Endothelial cell of umbilical vein (primary cell): ENCODE results near the gene TNFRSF19. TPM values are rescaled to one million over a fixed set of nuclear protein-coding genes. Genes with fewer than 3 reads are reported as not detected.

Experiments used
- BruUV-seq: library from RNA; stranded (reverse); fragments of 400-500 nt; replicated peaks from 2 replicates; lab custom pipeline; 2021; lab: Mats Ljungman, UMichigan
- CTCF ChIA-PET: fragments of 300-600, 350-600 bp; sonication (Branson Sonifier 250); formaldehyde crosslinking; loops from one replicate; lab custom pipeline; 2021; ENCODE audit warnings: antibody characterized with exemption, inconsistent platforms; lab: Charles Lee
- POLR2A ChIA-PET: fragments of 300-600, 350-600 bp; sonication (Branson Sonifier 250); formaldehyde crosslinking; loops from one replicate; lab custom pipeline; 2021; ENCODE audit warnings: antibody characterized with exemption, inconsistent platforms; lab: Charles Lee
- DNase-seq: peaks from one replicate; pipeline ENCODE4 v3.0.0-alpha.2; 2011; ENCODE audit warnings: low read depth, low spot score
- FAIRE-seq: peaks from 2 replicates; lab custom pipeline; 2011; peaks lifted over from hg19 to GRCh38; lab: Jason Lieb, UNC
- H2AFZ ChIP-seq: 2 replicates; pipeline ENCODE4 v1.6.0; 2012; ENCODE audit warnings: low read depth, low read length, control low read depth, inconsistent platforms
- H3K27ac ChIP-seq: 2 replicates; pipeline ENCODE4 v1.5.1; 2011; ENCODE audit warnings: low read depth, mild to moderate bottlenecking, control low read depth, low read length, moderate library complexity; ENCODE audit not compliant: insufficient read depth
- H3K27me3 ChIP-seq, 2 experiments: 2 replicates each; pipeline versions ENCODE4 v1.6.0 to v1.6.1; 2011; ENCODE audit warnings: low read length in 2 of 2, mixed read lengths in 1 of 2; ENCODE audit not compliant: control insufficient read depth in 2 of 2, insufficient read depth in 2 of 2
- H3K36me3 ChIP-seq, 2 experiments: 2 replicates in 1 of 2; 3 replicates in 1 of 2; pipeline ENCODE4 v1.5.1; 2011; ENCODE audit warnings: low read length in 2 of 2, mild to moderate bottlenecking in 1 of 2, moderate library complexity in 1 of 2; ENCODE audit not compliant: control insufficient read depth in 2 of 2, insufficient read depth in 2 of 2; ENCODE audit errors: extremely low read depth in 1 of 2
- H3K4me1 ChIP-seq: 3 replicates; pipeline ENCODE4 v1.5.1; 2011; ENCODE audit warnings: mild to moderate bottlenecking, low read length; ENCODE audit not compliant: control insufficient read depth, insufficient read depth; ENCODE audit errors: extremely low read depth
- H3K4me2 ChIP-seq: 2 replicates; pipeline ENCODE4 v1.6.1; 2011; ENCODE audit warnings: low read length, control low read depth, mixed read lengths; ENCODE audit not compliant: insufficient read depth
- H3K4me3 ChIP-seq, 3 experiments: fragments of 200-600 bp in 1 of 3; sonication (generic), shearing (Covaris generic) in 1 of 3; replicated peaks in 1 of 3; 2 replicates each; pipeline ENCODE4 v1.5.1; 2011 to 2016; ENCODE audit warnings: control low read depth in 3 of 3, low read length in 3 of 3, mild to moderate bottlenecking in 2 of 3, inconsistent platforms in 1 of 3, low read depth in 1 of 3, moderate library complexity in 1 of 3; ENCODE audit not compliant: insufficient read depth in 1 of 3
- H3K79me2 ChIP-seq: 2 replicates; pipeline ENCODE4 v1.6.0; 2012; ENCODE audit warnings: low read length, inconsistent platforms; ENCODE audit not compliant: control insufficient read depth, insufficient read depth
- H3K9ac ChIP-seq: replicated peaks from 2 replicates; pipeline ENCODE3; 2011; ENCODE audit warnings: low read length, control low read depth; ENCODE audit not compliant: insufficient read depth; ENCODE audit errors: extremely low read depth
- H3K9me1 ChIP-seq: replicated peaks from 3 replicates; pipeline ENCODE4 v1.6.0; 2011; ENCODE audit warnings: mild to moderate bottlenecking, low read length; ENCODE audit not compliant: control insufficient read depth, insufficient read depth; ENCODE audit errors: extremely low read depth
- H3K9me3 ChIP-seq: replicated peaks from 2 replicates; pipeline ENCODE4 v1.5.1; 2012; ENCODE audit warnings: low read length, inconsistent platforms; ENCODE audit not compliant: control insufficient read depth, insufficient read depth
- H4K20me1 ChIP-seq: replicated peaks from 2 replicates; pipeline ENCODE3; 2011; ENCODE audit warnings: mild to moderate bottlenecking, low read length; ENCODE audit not compliant: control insufficient read depth, insufficient read depth; ENCODE audit errors: extremely low read depth
- CTCF ChIP-seq, 2 donors: IDR thresholded peaks; 1 replicate in 1 of 2; 2 replicates in 1 of 2; pipeline ENCODE4 v1.5.1; 2011; ENCODE audit warnings: low read length in 2 of 2, mild to moderate bottlenecking in 2 of 2, moderate library complexity in 2 of 2, control low read depth in 1 of 2, inconsistent platforms in 1 of 2, low read depth in 1 of 2; ENCODE audit not compliant: insufficient read depth in 1 of 2; ENCODE audit errors: extremely low read depth in 1 of 2
- EZH2 ChIP-seq: IDR thresholded peaks from 2 replicates; pipeline ENCODE4 v1.6.1; 2012; ENCODE audit warnings: borderline replicate concordance, low read depth, mild to moderate bottlenecking, moderate library complexity, low read length, inconsistent platforms; ENCODE audit not compliant: severe bottlenecking
- FOS ChIP-seq: IDR thresholded peaks from 2 replicates; pipeline ENCODE4 v1.6.1; 2011; ENCODE audit warnings: mild to moderate bottlenecking, low read length, moderate library complexity, borderline replicate concordance; ENCODE audit not compliant: insufficient read depth
- GATA2 ChIP-seq: IDR thresholded peaks from 2 replicates; pipeline ENCODE4 v1.7.0; 2011; ENCODE audit warnings: low read depth, mild to moderate bottlenecking, moderate library complexity, mixed read lengths, low read length; ENCODE audit not compliant: insufficient read length, insufficient read depth
- JUN ChIP-seq: IDR thresholded peaks from 2 replicates; pipeline ENCODE4 v1.6.1; 2011; ENCODE audit warnings: borderline replicate concordance, low read depth; ENCODE audit not compliant: insufficient read length, insufficient read depth
- MAX ChIP-seq: IDR thresholded peaks from 2 replicates; pipeline ENCODE4 v1.6.1; 2011; ENCODE audit not compliant: insufficient read depth, insufficient read length
- MYC ChIP-seq: IDR thresholded peaks from one replicate; pipeline ENCODE4 v1.6.1; 2011; ENCODE audit warnings: mild to moderate bottlenecking, low read depth, low read length
- POLR2A ChIP-seq: IDR thresholded peaks from 2 replicates; pipeline ENCODE4 v1.6.1; 2012; ENCODE audit warnings: low read depth, mild to moderate bottlenecking, control low read depth, low read length
- POLR2AphosphoS5 ChIP-seq: IDR thresholded peaks from 2 replicates; pipeline ENCODE4 v1.6.1; 2012; ENCODE audit warnings: low read depth, mild to moderate bottlenecking, control low read depth, low read length, moderate library complexity; ENCODE audit not compliant: insufficient read depth
- dilution Hi-C: fragments of 300-500 bp; cut with MboI; formaldehyde crosslinking; loops from one replicate; pipeline ENCODE4 v1.15.0; 2019; ENCODE audit warnings: low sequenced_read_pairs; ENCODE audit not compliant: extremely low pct_ligation_motif_present
- intact Hi-C: fragments of 100-400 bp; cut with micrococcal nuclease; formaldehyde crosslinking; loops from one replicate; pipeline ENCODE4 v1.10.0; 2022
- polyA plus RNA-seq, 4 experiments: library from polyadenylated mRNA; depleted of rRNA in 3 of 4; stranded (reverse) in 3 of 4; unstranded in 1 of 4; fragments of >200 nt; gene quantifications; 2 replicates each; pipeline versions ENCODE4 v1.2.1 to v1.2.3, GENCODE V29; 2011 to 2012; ENCODE audit warnings: missing spikeins in 1 of 4
- total RNA-seq: library from RNA; stranded (reverse); gene quantifications from 2 replicates; pipeline ENCODE4 v1.2.3, GENCODE V29; 2021

Gene TNFRSF19
- total and polyA plus RNA-seq, 2 donors (not counting 3 experiments of a cell fraction or from before 2014, with no cell fraction given) = 0.23 to 0.29 TPM

- dilution Hi-C loops = no loop called here
- POLR2A ChIA-PET = no interaction called here
- TF ChIP-seq POLR2AphosphoS5 = no peak
- no peak for TF ChIP-seq POLR2A
- no peak for TF ChIP-seq JUN
- TF ChIP-seq MYC = no peak
- no peak for TF ChIP-seq MAX
- TF ChIP-seq FOS = no peak
- TF ChIP-seq CTCF (IDR thresholded peaks at IDR 0.05; ENCODE audit: extremely low read depth in 1 of 2, insufficient read depth in 1 of 2, low read depth in 1 of 2, low read length in 2 of 2) = no peak
- TF ChIP-seq GATA2 = no peak
- TF ChIP-seq EZH2 = no peak
- no peak overlapping the region for H3K9ac ChIP-seq
- no peaks in the 10 kb centered on the region for H3K9me3 ChIP-seq
- FAIRE-seq (no peak), DNase-seq (no peak)
- H2AFZ ChIP-seq = no peak overlapping the region
- H3K27me3 ChIP-seq = peaks cover 2 to 4% of the 10 kb centered on the region in 2 experiments
- BruUV-seq = no TSS peak
- no peaks in the 10 kb centered on the region for H3K79me2 ChIP-seq
- H4K20me1 ChIP-seq = no peaks in the 10 kb centered on the region
- intact Hi-C loops = no loop called here
- H3K4me3 ChIP-seq = no peak overlapping the region
- H3K4me2 ChIP-seq = no peak overlapping the region
- no peak overlapping the region for H3K27ac ChIP-seq
- H3K4me1 ChIP-seq = peaks cover 25% of the 10 kb centered on the region
- no peaks in the 10 kb centered on the region for H3K9me1 ChIP-seq
- no peaks in the 10 kb centered on the region for H3K36me3 ChIP-seq
- CTCF ChIA-PET = interaction anchor here (1.0 kb wide), 1 partner anchor 15 kb away, joined by 3 read pairs; no protein-coding TSS in a partner anchor
These were observed 45.3 kb downstream of the TNFRSF19 start for GRCh38 chr13:23615395-23616081.
